Stimulated activated CD4-positive, alpha-beta T cell treated with anti-CD3 and anti-CD28 coated beads, Interleukin-1b, Interleukin-23, amount 100 ng/mL, for 1 hour (primary cell): ENCODE results near the gene DEXI.

Source experiments
- DNase-seq, 2 donors: peaks; one replicate each; pipeline ENCODE4 v3.0.0-alpha.2; 2020; ENCODE audit warnings: low read depth in 2 of 2

The DEXI gene

GRCh38 chr16:10942352-10943063 lies at the start of gene DEXI:
Gene DEXI (minus strand): TSS chr16:10942468. CDS start chr16:10942005, 463 bp downstream.
- peak; percentile 88 to 89 for DNase-seq

DNA sequence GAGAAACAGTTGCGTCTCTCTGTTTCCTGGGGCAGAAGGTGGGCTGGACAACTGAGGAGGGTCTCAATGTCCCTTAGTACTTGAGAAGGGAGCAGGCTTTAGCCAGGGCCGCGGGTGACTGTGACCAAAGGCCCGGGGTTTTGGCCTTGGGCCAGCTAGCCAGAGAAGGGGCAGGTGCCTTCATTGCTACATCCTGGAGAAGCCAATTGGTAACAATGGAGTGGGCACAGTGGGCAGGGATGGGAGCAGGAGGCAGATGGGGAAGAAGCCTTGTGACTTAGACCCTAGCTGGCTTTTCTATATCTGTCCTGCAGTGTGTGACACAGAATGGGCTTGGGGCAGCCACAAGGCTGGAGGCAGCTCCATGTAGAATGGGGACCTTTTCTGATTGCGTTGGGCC lies 48.1 kb upstream of the DEXI start:
- DNase-seq = no peak

GRCh38 chr16:10989559-10989958 lies 47.3 kb upstream of the DEXI start:
- DNase-seq = no peak

- DNase-seq = no peak
Measured at GRCh38 chr16:10988879-10989278, 46.6 kb upstream of the DEXI start.

DNA sequence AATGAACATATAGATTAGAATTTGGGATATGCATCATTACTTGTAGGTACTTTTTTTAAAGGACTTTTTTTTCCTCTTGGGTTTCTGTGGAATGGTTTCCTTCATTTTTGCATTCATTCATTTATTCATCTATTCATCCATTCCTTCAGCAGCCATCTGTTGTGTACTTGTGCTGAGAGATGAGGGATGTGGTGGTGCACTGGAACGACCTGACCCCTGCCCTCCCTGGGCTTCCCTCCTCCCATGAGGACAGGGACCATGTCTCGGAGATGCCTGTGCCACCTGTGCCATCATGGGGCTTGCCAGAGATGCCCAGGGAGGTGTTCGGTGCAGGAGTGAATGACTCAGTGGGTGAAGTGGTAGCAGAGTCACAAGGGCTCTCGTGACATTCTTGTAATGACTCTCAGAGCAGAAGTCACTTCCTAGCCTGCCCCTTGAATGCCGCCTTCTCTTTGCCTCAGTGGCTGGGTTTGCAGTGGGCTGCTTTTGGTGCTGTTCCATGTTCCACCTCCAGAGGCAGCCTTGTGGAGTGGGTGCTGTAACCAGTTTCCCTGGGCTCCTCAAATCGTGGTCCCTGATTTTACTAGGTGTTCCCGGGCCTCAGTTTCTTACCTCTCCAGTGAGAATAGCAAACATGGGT lies 46.0 kb upstream of the DEXI start:
- peak in 1 of 2 donors; percentile 32 for DNase-seq

GRCh38 chr16:10987361-10988163 lies 45.3 kb upstream of the DEXI start:
- no peak for DNase-seq

DNA sequence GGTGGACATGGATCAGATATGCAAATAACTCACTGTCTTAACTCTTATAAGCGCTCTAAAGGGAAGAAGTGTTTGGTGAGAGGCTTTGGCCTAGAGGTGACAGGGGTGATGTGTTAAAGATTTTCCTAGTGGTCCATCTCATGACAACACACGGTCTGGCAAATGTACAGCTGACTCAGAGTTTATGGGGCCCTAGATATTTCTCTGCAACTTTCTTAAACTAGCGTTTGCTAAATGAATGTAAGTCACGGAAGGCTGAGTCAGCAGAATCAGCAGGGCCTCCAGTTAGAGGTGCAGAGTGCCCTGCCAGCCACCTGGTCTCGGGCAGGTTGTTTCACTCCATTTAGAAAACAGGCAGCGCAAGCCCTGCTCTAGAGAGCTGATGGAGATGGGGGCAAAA lies 42.2 kb upstream of the DEXI start:
- DNase-seq = no peak

DNA sequence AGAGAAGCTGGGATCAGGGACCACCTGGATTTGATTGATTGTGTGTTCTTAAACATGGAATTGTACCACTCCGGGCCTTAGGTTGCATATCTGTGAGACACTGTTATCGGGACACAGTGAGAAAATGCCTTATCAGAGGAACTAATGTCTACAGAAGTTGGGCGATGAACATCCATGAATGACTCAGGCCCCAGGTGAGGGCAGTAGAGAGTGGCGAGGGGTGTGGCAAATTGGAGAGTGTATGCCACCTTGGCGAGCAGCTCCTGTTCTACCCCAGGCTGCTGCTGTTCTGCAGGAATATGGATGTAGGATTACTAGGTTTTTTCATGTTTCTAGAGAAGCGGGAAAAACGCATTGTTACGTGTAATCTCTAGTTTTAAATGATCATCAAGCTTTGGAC lies 40.9 kb upstream of the DEXI start:
- DNase-seq = no peak

DNA sequence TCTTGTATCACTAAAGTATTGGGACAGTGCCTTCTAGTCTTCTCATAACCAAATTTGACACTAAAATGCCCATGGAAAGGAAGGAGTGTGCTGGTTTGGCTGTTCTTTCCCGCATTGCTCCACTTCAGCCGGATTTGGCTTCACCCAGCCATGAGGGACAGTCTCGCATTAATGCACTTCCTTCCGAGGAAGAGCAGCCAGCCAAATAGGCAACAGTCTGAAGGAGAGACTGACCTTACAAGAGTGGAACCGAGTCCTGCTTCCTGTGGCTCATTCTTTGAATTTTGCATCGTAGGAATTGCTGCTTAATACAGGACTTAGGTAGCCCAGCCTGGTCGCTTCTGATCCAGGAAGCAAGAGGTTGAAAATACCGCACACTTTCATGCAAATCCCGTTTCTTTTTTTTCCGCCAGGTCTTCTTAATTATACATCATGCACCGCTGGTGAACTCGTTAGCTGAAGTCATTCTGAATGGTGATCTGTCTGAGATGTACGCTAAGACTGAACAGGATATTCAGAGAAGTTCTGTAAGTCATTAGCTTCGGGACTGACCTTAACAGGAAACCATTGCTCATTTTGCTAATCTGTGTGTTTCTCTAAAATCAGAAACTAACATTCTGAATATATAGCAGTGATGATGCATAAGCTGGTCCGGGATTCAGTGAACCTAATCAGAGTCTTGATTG lies 40.3 kb upstream of the DEXI start:
- no peak for DNase-seq

DNA sequence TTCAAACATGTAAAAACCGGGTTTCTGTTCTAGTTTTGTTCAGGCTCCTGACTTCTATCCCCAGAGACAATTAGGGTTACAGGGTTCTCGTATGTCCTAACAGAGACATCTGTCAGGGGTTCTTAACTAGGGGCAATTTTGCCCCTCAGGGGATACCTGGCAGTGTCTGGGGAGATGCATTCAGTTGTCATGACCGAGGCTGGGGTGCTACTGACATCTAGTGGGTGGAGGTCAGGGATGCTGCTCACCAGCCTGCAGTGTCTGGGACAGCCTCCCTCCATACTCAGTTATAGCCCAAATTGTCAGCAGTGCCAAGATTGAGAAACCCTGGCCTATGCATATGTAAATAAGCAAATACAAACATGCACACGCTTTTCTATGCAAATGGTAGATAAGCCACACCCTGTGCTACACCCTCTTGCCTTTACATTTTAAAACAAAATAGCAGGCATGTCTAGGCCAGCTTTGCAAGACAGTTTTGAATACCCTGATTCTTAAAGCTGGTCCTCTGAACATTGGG lies 39.5 kb upstream of the DEXI start:
- no peak for DNase-seq

DNA sequence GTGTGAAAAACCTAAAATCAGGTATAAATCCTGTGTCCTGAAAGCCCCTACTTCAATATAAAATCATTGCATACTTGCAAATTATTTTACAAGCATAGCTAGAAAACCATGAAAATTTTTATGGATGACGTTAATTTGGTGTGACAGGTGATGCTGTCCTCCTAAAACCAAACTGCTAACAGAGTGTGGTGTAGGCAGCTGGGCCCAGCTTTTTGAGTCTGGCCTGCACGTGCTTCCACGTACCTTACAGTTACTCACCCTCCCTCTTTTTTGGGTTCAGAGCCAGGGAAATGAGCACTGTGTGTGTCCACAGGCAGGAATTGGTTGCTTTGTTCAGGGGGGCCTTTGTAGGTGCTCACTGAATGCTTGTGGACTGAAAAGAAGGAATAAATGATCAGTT lies 38.5 kb upstream of the DEXI start:
- no peak for DNase-seq

DNA sequence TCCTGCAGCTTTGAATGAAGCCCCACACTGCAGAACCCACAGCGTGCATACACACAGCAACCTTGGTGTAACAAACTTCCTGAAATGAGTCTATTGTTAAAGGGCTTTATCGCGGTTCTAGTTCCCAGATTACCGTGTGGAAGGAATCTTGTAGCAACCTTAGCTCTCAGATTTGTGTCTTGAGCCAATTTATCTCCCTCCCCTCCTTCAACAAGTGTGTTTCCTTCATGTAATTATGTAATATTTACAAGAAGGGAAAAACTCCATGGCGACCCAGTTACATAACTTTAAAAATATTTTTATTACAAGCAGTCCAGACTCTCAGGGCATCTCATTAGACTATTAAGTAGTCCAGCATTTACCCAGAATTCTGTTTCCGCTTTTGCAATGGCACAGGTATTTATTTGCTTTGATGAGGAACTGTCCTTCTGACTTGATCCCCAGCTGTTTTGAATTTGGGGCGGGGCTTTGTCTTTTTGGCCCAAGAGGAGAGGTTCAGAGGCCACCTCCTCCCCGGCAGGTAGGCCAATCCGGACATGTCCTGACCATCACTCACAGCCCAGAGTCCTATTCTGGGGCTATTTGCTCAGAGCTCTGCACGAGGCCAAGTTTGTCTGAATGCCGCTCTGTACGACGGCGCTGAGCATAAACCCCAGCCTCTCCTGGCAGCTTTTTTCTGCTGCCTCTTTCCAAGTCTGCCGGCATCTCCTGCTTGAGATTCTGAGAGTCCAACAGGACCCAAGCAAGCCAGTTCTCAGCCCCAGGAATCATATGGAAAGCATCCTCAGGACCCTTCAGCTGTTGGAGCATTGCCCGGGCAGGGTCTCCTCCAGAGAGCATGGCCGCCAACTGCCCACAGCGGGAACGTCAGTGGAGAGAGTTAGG lies 37.7 kb upstream of the DEXI start:
- no peak for DNase-seq

DNA sequence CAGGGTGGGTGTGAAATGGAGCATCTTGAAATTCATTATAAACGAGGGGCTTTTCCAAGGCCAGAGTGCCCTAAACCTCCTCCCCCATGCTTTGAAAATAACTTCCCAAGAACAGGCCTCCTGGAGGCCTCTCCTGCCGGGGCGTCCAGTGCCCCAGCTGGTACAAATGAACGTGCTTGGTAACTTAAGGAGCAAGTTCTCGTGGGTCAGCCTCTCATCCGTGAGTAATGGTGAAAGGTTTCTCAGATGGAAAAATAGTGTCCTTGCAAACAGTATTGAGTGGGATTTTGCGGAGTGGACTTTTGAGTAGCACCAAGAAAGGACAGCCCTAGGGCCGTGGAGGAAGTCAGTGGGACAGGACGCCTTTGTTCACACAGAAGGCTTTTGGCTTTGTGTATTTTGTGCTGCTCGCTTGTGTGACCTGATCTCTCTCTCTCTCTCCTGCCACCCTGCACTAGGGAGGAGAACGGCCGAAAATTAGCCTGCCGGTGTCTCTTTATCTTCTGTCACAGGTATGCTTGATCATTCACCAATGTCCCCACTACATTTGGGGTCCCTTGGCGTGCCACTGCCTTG lies 36.7 kb upstream of the DEXI start:
- no peak for DNase-seq

GRCh38 chr16:10978124-10978523 lies 35.9 kb upstream of the DEXI start:
- no peak for DNase-seq

GRCh38 chr16:10976634-10977033 lies 34.4 kb upstream of the DEXI start:
- no peak for DNase-seq

GRCh38 chr16:10972819-10973464 lies 30.7 kb upstream of the DEXI start:
- DNase-seq = no peak

- no peak for DNase-seq
Measured at GRCh38 chr16:10972108-10972818, 30.0 kb upstream of the DEXI start.

GRCh38 chr16:10971560-10971961 lies 29.3 kb upstream of the DEXI start:
- no peak for DNase-seq

GRCh38 chr16:10970065-10970464 lies 27.8 kb upstream of the DEXI start:
- no peak for DNase-seq
